Thyroid gland (tissue), 4 donors: ENCODE data around the gene STK38. TPM values are rescaled to one million over a fixed set of nuclear protein-coding genes. Genes with fewer than 3 reads are reported as not detected.
A peak's percentile ranks its signal among the peaks of the same experiment; 100 is the strongest.

ENCODE experiments used
- DNase-seq, 2 donors: peaks; one replicate each; pipeline ENCODE4 v3.0.0-alpha.2; 2019
- H3K27ac ChIP-seq, 3 donors: fragments of 200-600 bp; sonication (generic); 1 replicate in 2 of 3; 2 replicates in 1 of 3; pipeline ENCODE4 v1.5.1; 2016 to 2019; ENCODE audit warnings: mild to moderate bottlenecking in 1 of 3, moderate library complexity in 1 of 3
- H3K27me3 ChIP-seq: fragments of 200-600 bp; sonication (generic); one replicate; pipeline ENCODE4 v1.5.1; 2019
- H3K36me3 ChIP-seq, 2 donors: fragments of 200-600 bp; sonication (generic); one replicate each; pipeline ENCODE4 v1.5.1; 2016 to 2019
- H3K4me1 ChIP-seq, 2 donors: fragments of 200-600 bp; sonication (generic); one replicate each; pipeline ENCODE4 v1.5.1; 2017 to 2019
- H3K4me3 ChIP-seq, 3 donors: fragments of 200-600 bp; sonication (generic); replicated peaks in 1 of 3; 1 replicate in 2 of 3; 2 replicates in 1 of 3; pipeline ENCODE4 v1.5.1; 2016; ENCODE audit warnings: mild to moderate bottlenecking in 1 of 3
- H3K9me3 ChIP-seq: fragments of 200-600 bp; sonication (generic); one replicate; pipeline ENCODE4 v1.5.1; 2017
- POLR2A ChIP-seq, 2 donors: fragments of 450-650 bp; IDR thresholded peaks; one replicate each; pipeline ENCODE4 v1.6.1; 2017; ENCODE audit warnings: antibody characterized with exemption in 2 of 2, mild to moderate bottlenecking in 2 of 2, moderate library complexity in 1 of 2
- WGBS, 2 donors: methylation state at CpG; one replicate each; pipeline ENCODE4 v1.1.5; 2017; 5-methylcytosine and 5-hydroxymethylcytosine counted together
- intact Hi-C: fragments of 100-400 bp; cut with DNase I; formaldehyde crosslinking; loops from one replicate; pipeline ENCODE4 v1.15.1; 2023
- small RNA-seq: library from RNA; depleted of rRNA; stranded (forward); fragments of <200 nt; gene quantifications from one replicate; pipeline ENCODE3, GENCODE V24; 2016
- total RNA-seq, 4 donors: library from RNA; depleted of rRNA; stranded (reverse); fragments of >200 nt; gene quantifications; one replicate each; pipeline ENCODE4 v1.2.3, GENCODE V29; 2016
- TF ChIP-seq, protein P1 (sequence below), 6 experiments: fragments of 200-600 bp in 3 of 6; fragments of 450-650 bp in 3 of 6; sonication (generic) in 3 of 6; IDR thresholded peaks; one replicate each; pipeline ENCODE4 v1.5.1; 2016 to 2019; ENCODE audit warnings: antibody characterized with exemption in 6 of 6, mild to moderate bottlenecking in 2 of 6, inconsistent platforms in 1 of 6, moderate library complexity in 1 of 6

STK38 gene
- total RNA-seq, 4 donors from 2014 or later = 11.9 to 21.9 (median 14.1) TPM

GRCh38 chr6:36444470-36444869, 102.8 kb downstream of the STK38 start:
- no peaks in the 10 kb centered on the region for H3K36me3 ChIP-seq
- no peaks in the 10 kb centered on the region for H3K27me3 ChIP-seq
- no peak for TF ChIP-seq POLR2A (IDR thresholded peaks at IDR 0.05)
- TF ChIP-seq, protein P1, sequence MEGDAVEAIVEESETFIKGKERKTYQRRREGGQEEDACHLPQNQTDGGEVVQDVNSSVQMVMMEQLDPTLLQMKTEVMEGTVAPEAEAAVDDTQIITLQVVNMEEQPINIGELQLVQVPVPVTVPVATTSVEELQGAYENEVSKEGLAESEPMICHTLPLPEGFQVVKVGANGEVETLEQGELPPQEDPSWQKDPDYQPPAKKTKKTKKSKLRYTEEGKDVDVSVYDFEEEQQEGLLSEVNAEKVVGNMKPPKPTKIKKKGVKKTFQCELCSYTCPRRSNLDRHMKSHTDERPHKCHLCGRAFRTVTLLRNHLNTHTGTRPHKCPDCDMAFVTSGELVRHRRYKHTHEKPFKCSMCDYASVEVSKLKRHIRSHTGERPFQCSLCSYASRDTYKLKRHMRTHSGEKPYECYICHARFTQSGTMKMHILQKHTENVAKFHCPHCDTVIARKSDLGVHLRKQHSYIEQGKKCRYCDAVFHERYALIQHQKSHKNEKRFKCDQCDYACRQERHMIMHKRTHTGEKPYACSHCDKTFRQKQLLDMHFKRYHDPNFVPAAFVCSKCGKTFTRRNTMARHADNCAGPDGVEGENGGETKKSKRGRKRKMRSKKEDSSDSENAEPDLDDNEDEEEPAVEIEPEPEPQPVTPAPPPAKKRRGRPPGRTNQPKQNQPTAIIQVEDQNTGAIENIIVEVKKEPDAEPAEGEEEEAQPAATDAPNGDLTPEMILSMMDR (IDR thresholded peaks at IDR 0.05) = no peak
- no peak overlapping the region for H3K4me3 ChIP-seq
- DNase-seq = no peak
- no peaks in the 10 kb centered on the region for H3K9me3 ChIP-seq
- WGBS, 2 donors = 55 to 66% methylated on average over 3 of the region's 3 CpGs
- intact Hi-C loops = loop anchor here (10.0 kb wide), 1 partner anchor 150 kb away; the partner anchor contains the start of gene SRSF3
- H3K4me1 ChIP-seq = peaks cover 24 to 36% of the 10 kb centered on the region in 2 donors
- peak overlapping the region in 2 of 3 donors; percentile 99 for H3K27ac ChIP-seq

Small RNA genes within 50 kb of the gene (small RNA-seq; reads per million reads assigned to genes)
- not detected for gene RN7SL502P

Other genes starting within 250 kb of the STK38 start
- not detected for gene BNIP5, start 210.6 kb downstream of the STK38 start, total RNA-seq
- gene ETV7, start 159.8 kb downstream of the STK38 start, total RNA-seq = 1 to 10 TPM in 1 of 4 donors, not detected in 3; 1.4 TPM
- not detected for gene PXT1, start 104.6 kb downstream of the STK38 start, total RNA-seq
- 10 to 100 TPM; 32.4 to 55.3 (median 37.2) TPM for gene KCTD20, start 104.5 kb downstream of the STK38 start, total RNA-seq
- gene SRSF3, start 46.9 kb upstream of the STK38 start, total RNA-seq = 100 to 1,000 TPM; 120 to 287 (median 144) TPM
- gene CDKN1A, start 131.2 kb upstream of the STK38 start, total RNA-seq = 10 to 100 TPM; 41.0 to 64.5 (median 61.8) TPM
- gene RAB44, start 150.3 kb upstream of the STK38 start, total RNA-seq = under 1 TPM in 1 of 4 donors, not detected in 3; 0.11 TPM